HG02610 (cell line): Measurements from ENCODE around the gene NARS2.
"Not testable (repeated sequence)": the region's sequence is repeated elsewhere in the genome, so short reads cannot be mapped to it uniquely, and the experiment has no call there.

Experiments used
- ATAC-seq: cut with Tn5 transposase; IDR thresholded peaks from one replicate; pipeline ENCODE4 v1.9.1; 2021; ENCODE audit warnings: mild to moderate bottlenecking, moderate library complexity; ENCODE audit not compliant: unreplicated experiment

NARS2 gene

GRCh38 chr11:78574386-78575381 lies at the start of gene NARS2:
Gene NARS2, minus strand, starts transcription at chr11:78574864. Its CDS starts 376 bp downstream, at chr11:78574488.
- ATAC-seq, result peak; percentile 94

DNA sequence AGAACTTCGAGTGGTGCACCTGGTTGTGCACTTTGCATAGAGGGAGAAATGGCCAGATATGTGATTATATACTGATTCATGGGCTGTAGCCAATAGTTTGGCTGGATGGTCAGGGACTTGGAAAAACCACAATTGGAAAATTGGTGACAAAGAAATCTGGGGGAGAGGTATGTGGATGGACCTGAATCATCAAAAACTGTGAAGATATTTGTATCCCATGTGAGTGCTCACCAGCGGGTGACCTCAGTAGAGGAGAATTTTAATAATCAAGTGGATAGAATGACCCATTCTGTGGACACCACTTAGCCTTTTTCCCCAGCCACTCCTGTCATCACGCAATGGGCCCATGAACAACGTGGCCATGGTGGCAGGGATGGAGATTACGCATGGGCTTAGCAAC lies 48.0 kb upstream of the NARS2 start:
- no peak for ATAC-seq

DNA sequence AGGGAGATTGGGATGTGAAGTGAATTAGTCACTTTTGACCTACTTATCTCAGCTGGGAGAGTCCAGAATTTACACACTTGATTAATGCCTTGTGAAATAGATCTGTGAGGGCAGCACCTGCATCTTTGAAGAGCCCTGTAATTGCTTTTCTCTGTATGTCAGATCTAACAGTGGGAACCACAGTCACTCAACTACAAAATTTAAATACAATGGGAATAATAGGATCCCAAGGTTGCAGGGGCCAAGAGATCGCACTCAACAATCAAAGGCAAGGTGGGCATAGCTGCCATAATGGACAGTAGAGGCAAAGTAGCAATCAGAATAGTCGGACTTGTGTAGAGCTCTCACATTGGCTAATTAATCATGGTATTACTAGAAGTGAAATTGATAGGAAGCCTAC lies 45.5 kb upstream of the NARS2 start:
- ATAC-seq, result no peak

DNA sequence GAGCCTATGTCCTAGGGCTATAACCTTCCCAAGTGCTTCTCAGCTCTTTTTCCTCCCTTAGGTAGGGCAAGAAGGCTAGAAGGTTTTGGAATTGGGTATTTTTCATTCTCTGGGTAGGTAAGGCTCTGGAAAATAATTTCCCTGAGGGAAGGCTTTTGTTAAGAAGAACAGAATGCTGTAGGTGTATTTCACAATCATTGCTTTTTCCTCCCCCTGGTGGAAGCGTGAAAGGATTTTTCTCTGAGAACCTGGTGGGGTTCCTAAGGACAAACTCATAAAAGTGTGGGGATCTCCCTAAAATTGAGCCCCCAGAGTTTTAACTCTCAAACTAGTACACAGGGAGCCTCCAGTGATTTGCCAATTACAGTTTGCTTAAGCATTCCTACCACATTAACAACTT lies 41.1 kb upstream of the NARS2 start:
- no peak for ATAC-seq

- ATAC-seq, result no peak
These were observed 38.7 kb upstream of the NARS2 start for GRCh38 chr11:78613378-78613813.

DNA sequence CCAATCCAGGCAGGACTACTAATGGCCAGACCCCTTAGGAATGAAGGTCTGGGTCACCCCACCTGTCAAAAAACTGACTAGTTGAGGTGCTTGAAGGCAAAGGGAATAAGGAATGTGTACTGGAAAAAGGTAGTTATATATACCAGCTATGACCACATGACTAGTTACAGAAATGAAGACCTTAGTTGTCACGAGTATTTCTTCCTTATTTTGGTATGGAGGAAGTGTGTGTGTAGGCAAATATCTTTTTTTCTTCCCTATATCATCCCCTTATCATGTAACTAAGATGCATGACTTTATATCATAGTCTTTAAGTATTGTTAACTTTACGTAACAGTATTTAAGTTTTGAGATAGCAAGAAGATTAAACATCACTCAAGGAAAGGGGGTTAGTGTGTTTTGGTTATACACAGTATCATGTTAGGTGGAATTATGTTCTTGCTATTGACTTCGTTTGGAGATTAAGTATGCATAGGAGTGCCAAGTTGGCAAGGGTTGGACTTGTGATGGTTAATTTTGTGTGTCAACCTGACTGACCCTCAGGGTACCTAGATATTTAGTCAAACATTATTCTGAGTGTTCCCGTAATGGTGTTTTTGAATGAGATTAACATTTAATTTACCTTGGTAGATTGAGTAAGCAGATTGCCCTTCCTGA lies 38.2 kb upstream of the NARS2 start:
- ATAC-seq, result no peak

- ATAC-seq, result not testable (repeated sequence)
These were observed 34.7 kb upstream of the NARS2 start for GRCh38 chr11:78609321-78609720.

DNA sequence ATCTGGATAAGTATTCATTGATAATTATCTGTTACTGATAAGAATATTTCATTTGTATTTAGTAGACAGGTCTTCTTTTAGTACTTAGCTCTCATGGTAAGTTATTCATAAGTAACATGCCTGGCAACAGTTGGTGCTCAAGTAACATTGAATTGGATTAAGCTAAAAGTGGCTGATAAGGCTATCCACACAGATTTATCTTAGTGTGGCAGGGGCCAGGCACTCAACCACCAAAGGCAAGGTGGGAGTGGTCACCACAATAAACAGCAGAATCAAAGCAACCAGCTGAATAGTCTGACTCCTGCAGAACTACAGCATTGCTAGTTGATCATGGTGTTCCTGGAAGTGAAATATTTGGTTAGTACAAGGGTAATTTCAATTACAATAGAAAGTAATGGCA lies 33.0 kb upstream of the NARS2 start:
- no peak for ATAC-seq

GRCh38 chr11:78606667-78607066 lies 32.0 kb upstream of the NARS2 start:
- ATAC-seq, result no peak

DNA sequence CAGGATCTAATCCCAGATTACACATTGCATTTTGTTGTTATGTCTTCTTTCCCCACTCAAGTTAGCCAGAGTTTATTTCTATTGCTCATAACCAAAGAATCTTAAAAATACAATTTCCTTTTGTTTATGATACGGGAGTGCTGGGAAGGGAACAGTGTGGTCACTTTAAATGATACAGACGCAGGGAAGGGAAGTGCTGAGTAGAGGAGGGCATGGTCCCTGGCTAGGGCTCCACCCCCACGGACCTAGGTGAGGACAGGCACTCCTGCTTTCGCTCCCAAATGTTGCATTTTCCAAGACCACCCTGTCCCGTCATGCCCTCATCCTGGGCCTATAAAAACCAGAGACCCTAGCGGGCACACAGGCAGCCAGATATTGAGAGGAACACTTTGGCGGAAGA lies 30.6 kb upstream of the NARS2 start:
- no peak for ATAC-seq

- no peak for ATAC-seq
These were observed 29.1 kb upstream of the NARS2 start for GRCh38 chr11:78603792-78604191.

- not testable (repeated sequence) for ATAC-seq
These were observed 28.1 kb upstream of the NARS2 start for GRCh38 chr11:78602771-78603170.

GRCh38 chr11:78601066-78601465 lies 26.4 kb upstream of the NARS2 start:
- ATAC-seq, result not testable (repeated sequence)

GRCh38 chr11:78597579-78597978 lies 22.9 kb upstream of the NARS2 start:
- ATAC-seq, result not testable (repeated sequence)

GRCh38 chr11:78595436-78596130 lies 20.9 kb upstream of the NARS2 start:
- no peak for ATAC-seq

DNA sequence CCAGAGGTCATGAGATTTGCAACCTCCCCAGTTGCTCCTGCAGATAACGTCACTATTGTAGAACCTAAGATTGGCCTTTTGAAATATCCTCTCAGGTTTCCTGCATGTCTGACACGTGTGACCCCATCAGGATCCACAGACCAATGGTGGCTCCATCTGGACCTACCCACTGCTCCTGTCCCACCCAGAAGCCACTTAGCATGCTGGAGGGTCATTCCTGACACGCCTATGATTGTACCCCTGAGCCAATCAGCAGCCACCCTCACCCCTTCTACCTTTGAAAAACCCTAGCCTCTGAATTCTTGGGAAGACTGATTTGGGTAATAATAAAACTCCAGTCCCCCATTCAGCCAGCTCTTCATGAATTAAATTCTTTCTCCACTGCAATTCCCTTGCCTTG lies 20.1 kb upstream of the NARS2 start:
- no peak for ATAC-seq

- ATAC-seq, result no peak
These were observed 13.9 kb upstream of the NARS2 start for GRCh38 chr11:78588517-78588916.

DNA sequence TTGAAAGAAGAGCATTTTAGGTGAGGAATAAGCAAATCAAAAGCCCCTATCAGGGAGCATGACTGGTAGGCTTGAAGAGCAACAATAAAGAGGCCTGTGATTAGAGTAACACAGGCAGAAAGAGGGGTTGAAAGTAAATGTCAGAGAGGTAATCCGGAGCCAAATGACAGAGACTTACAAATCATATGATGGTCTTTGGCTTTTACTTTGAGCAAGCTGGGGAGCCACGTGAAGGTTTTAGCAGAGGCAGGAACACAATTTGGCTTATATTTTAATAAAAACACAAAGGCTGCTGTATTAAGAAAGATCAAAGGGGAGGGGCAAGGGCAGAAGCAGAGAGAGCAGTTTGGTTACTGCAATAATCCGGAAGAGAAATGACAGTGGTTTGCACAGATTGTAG lies 12.8 kb upstream of the NARS2 start:
- no peak for ATAC-seq

- ATAC-seq, result no peak
These were observed 11.9 kb upstream of the NARS2 start for GRCh38 chr11:78586452-78587046.

GRCh38 chr11:78583889-78584288 lies 9.2 kb upstream of the NARS2 start:
- ATAC-seq, result no peak

DNA sequence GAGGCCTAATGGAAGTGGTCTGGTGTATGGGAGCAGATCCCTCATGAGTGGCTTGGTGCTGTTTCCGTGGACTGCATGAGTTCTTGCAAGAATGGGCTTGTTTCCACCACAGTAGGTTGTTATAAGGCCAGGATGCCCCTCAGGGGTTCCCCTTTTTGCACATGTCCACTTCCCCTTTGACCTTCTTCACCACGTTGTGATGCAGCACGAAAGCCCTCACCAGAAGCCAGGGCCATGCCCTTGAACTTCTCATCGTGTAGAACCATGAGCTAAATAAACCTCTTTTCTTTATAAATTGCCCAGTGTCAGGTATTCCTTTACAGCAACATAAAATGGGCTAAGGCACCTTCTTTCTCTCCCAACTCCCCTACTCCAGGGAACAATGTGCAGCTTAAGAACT lies 2.8 kb upstream of the NARS2 start:
- ATAC-seq, result no peak
